NOMO-1 treated with DMSO at 0.1 percent for 48 hours (cell line): ENCODE results near the gene IP6K1.
"Not testable (repeated sequence)": the region's sequence is repeated elsewhere in the genome, so short reads cannot be mapped to it uniquely, and the experiment has no call there.

Source experiments
- DNase-seq: peaks from one replicate; lab custom pipeline; 2025; ENCODE audit not compliant: unreplicated experiment; lab: John Stamatoyannopoulos, UW

Gene IP6K1

DNA sequence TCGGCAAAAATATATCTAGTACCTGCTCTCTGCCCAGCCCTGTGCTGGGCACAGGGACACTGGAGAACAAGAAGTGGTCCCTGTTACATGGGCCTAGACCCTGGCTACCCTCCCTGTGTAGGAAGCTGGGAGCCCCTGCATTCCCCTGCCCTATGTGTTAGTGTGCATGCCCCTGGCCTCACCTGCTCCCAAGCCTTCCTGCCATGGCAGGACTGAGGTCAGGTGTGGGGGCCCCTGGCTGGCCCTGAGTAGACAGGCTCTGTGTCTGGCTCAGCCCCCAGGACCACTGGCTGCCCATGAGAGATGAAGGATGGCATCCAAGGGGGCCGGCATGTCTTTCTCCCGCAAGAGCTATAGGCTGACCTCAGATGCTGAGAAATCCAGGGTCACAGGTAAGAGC, 95.5 kb downstream of the IP6K1 start:
- not testable (repeated sequence) for DNase-seq

DNA sequence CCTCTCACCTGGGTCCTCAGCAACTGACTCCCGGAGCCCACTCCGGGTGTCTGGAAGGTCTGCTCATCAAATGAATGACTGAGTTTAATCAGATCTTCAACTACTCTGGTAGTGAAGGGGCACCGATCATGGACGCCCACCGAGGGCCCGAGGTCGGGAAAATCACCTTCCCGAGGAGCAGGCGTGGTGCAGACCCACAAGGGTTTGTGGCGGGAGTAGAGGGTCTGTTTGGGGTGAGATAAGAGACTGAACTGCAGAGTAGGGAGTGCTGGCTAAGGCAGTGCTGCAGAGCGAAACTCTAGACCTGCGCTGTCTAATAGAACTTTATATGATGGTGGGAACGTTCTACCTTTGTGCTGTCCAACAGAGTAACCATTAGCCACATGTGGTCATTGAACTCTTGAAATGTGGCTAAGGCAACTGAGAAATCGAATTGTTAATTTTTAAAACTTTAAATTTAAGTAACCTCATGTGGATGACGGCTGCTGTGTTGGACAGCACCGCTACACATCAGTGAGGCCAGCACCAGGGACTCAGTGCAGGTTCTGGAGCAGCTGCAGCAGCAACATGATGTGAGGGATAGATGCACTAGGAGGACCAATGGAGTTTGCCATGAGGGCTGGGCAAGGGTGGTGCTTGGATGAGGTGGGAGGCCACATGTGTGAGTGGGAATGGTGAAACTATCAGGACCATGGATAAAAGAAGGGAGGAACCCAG, 96.3 kb downstream of the IP6K1 start:
- DNase-seq: not testable (repeated sequence)

DNA sequence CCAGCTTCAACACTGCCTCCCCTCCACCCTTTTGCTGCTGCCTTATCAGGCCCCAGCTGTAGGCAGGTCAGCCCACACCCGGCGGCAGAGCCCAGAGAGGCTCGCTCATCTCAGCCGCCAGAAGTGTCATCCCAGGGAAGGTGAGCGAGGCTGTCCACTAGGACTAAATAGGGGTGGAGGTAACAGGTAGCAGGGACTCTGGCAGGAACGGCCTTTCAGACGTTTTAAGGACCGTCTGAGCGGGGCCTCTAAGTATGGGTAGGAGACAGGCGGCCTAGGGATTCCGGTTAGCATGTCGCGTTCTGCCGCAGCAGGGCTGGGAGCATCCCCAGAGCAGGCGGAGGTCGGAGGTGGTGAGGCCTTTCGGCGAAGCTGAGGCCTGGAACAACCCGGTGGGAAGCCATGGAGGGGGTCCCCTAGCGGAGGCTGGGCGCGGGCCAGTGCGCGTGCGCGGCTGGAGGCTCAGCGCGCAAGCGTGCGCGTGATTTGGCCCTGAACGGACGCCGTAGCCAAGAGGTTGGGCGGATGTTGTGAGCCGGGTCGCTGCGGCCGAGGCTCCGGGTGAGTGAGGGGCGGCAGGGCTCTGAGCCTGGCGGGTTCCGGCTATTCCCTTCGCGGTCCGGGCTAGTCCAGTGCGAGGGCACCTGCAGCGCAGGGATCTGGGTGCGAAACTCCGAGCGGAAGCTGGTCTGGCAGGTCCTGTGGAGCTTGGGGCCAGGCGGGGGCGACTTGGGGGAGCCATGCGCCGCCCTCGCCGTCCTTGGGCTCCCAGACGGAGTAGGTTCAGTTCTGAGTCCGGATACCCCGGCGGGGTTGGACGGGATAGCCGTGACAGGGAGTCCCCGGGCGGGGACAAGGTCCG, 97.1 kb downstream of the IP6K1 start, which contains the start of the genes MST1 and RNF123:
Gene MST1 (minus strand): TSS at position 429 of the 862 bp plus-strand sequence. CDS start 783 bp downstream, outside the sequence.
Gene RNF123 (plus strand): TSS at position 512 of the 862 bp plus-strand sequence. CDS start 1,609 bp downstream, outside the sequence.
- DNase-seq: no peak

DNA sequence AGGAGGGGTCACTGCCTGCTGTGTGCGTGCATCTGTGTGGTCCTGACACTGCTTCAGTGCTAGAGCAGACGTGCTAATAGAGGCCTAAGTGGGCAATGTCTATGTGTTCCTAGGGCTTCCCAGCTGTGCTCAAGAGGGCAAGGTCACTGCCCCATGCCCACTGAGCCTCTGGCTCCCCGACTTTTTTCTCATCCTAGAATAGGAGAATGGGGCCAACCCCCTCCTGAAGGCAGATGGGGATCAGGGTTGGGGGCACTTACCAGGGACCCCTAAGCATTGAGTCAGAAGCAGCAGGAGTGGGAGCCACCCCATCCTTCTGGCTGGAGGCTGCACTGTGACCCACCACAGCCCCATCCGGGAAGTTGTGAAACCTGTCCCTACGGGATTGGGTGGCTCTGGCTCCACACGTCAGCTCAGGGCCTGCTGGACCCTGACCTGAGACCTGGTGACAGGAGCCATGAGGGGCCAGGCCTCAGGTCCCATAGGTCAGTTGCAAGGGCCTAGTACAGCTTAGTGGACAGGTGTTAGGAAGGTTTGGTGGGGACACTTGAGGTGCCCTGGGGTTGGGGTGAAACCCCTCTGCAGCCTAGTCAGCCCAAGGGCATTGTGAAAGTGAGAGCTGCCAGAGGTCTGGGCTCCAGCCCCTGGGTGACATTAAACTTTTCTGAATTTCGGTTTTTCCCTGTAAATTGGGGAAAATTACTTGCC, 97.8 kb downstream of the IP6K1 start:
- not testable (repeated sequence) for DNase-seq

DNA sequence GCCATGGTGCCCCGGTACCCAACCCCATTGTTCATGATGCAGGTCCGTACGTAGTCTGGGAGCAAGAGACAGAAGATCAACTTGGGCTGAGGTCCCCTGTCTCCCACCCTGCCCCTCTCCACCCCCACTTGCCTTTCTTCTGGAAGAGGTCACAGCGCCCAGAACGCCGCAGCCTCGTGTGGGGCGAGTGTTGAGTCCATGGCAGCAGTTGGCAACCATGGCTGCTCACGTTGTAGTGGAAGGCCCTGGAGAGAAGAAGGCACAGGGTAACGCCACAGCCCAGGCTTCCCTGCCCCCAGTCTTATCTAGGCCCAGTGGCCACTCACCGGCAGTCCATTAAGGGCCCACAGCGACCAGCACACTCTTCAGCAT, 98.9 kb downstream of the IP6K1 start:
- DNase-seq: not testable (repeated sequence)

DNA sequence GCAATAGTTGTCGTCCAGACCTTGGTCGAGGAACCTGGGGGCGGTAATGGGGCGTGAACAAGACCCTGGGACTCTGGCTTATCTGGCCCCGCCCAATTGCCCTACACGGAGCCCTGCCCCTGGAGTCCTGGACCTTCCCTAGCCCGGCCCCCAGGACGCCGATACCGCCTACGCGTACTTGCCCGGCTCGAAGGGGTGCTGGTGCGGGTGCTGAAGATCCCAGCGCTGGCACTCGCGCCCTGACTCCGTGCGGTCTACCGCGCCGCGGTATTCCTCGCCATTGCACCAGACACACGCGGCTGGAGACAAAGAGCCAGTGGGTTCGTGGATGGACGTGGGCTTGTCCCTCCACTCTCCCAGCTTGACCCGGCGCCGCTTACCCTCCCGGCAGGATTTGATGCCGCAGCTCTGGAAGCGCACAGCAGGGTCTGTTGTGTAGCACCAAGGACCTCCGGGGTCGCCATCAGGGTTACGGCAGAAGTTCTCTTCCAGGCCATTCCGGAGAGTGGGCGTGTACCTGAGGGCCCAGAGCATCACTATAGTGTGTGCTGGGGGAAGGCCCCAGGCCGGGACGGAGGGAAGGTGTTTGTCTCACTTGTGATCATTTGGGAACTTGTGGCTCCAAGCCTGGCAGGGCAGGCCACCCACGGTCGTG, 99.4 kb downstream of the IP6K1 start:
- not testable (repeated sequence) for DNase-seq

DNA sequence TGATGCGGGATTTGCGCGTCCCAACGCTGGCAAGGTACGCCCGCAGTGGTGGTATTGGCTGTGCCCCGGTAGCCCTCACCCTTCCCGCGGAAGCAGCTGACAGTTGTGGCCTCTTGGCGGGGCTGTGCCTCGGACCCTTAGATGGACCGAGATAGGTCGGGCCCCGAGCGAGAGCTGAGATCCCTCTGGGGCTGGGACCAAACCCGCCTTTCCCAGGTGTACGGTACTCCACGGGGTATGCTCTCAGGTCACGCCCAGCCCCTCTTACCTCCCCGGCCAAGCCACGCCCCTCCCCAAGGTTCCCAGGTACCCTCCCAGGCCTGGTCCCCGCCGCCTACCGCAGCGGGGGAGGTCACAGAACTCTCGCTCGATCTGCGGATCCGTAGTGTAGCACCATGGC, 100.0 kb downstream of the IP6K1 start:
- DNase-seq: not testable (repeated sequence)

DNA sequence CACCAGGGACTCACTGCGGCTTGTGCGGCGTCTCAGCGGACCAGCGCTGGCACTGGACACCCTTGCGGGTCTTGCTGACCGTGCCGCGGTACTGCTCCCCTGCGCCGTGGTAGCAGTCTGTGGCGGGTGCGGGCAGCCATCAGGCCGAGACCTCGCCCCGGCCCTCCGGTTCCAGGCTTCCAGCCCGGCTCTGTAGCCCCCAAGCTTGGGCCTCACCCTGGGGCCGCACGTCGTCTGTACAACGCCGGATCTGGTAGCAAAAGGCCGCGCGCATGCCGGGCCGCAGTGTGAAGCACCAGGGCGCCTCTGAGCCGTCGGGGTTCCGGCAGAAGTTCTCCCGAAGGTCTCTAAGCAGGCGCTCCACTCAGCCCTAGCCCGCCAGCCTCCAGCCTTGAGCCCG, 100.5 kb downstream of the IP6K1 start:
- DNase-seq: not testable (repeated sequence)

DNA sequence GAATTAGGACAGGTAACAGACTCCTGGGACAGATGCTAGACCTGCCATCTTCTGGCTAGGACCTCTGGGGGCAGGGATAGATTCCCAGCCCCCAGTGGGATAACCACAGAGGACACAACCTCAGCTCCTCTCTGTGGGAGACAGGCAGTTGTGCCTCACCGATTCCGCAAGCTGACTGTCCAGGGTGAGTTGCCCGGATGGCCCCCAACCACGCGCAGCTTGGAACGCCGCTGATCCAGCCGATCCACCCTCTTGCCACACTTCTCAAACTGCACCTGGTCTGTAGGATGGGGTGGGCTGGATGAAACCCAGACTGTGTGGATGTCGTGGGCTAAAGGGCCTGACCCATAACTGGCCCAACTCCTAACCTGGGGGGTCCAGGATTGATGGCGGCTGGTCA, 101.2 kb downstream of the IP6K1 start:
- DNase-seq: not testable (repeated sequence)

DNA sequence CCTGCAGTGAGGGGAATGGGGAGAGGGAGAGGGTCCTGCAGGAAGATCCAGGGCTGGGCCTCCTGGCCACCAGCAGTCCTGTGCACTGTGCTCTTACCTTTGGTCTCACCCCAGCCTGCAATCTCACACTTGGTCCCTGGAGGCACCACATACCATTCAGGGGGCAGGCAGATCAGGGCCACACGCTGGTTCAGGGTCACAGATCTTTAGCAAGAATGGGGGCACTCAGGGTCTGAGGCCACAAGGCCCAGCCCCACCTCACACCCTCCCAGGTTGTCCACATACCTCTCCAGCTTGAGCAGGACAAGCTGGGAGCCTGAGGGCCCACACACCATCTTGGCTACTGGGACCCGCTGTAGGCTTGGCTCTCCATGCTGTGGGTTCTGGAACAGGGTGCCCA, 101.9 kb downstream of the IP6K1 start:
- DNase-seq: not testable (repeated sequence)

DNA sequence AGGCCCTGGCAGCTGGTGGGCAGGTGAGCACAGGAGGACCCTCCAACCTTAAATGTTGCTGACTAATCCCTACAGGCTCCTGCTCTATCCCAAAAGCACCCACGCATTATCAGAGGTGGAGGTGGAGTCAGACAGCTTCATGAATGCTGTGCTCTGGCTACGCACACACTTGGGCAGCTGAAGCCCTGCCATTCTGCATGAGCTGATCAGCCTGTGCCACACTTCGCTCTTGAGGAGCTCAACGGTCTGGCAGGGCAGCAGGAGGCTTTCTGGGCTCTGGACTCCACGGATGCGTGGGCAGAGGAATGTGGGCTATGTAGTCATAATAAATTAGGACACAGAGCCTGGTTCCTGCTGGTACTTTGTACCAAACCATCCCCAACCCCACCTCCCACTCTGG, 103.2 kb downstream of the IP6K1 start:
- no peak for DNase-seq

DNA sequence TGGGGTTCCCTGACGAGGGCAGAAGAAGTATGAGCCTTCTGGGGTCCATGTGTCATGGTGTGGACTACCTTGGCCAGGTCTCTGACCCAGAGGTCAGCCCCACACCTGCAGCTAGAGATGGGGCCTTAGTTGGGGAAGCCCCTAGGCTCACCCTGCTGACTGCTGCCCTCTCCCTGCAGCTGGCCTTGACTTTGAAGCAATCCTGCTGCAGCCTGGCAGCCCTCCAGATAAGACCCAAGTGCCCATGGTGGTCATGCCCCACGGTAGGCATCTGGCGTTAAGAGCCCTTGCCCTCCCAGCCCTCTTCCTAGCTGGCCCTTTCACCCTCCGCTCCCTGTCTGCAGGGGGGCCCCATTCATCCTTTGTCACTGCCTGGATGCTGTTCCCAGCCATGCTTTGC, 104.8 kb downstream of the IP6K1 start:
- DNase-seq: no peak

DNA sequence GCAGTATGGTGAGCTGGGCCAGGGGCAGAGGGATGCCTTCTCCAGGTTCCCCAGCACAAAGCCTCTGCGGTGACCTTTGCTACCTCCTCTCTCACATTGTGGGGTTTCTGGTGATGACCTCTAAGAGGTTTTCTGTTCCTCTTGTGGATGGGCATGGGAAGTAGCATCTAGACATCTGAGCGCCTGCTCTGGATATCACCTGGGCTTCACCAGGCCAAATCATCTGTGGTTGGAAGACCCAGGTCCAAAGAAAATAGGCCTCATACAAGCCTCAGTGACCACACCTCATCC, 105.2 kb downstream of the IP6K1 start:
- no peak for DNase-seq

DNA sequence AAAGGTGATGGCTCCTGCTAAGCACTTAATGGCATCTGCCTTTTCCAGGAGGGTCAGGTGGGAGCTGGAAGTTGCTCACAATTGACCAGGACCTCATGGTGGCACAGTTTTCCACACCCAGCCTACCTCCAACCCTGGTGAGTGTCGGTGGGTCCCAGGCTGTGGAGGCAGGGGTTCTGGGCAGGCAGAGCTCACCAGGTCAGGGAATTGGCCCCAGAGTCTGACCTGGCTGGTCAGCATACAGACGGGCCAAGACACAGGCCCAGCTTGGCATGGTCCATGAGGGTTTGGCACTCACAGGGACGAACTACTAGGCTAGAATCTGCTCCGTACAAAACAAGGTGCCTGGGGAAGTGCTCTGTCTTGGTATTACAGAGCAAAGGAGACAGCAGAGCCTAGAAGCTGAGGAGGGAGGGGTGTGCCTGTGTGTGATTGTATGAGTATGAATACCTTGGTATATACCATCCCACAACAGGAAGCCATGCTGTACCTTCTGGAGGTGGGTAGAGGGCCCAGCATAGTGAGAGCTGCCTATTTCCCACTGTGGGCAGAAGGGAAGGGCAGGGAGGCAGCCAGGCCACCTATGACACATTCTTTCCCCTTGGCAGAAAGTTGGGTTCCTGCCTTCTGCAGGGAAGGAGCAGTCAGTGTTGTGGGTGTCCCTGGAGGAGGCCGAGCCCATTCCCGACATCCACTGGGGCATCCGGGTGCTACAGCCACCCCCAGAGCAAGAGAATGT, 105.7 kb downstream of the IP6K1 start:
- no peak for DNase-seq

DNA sequence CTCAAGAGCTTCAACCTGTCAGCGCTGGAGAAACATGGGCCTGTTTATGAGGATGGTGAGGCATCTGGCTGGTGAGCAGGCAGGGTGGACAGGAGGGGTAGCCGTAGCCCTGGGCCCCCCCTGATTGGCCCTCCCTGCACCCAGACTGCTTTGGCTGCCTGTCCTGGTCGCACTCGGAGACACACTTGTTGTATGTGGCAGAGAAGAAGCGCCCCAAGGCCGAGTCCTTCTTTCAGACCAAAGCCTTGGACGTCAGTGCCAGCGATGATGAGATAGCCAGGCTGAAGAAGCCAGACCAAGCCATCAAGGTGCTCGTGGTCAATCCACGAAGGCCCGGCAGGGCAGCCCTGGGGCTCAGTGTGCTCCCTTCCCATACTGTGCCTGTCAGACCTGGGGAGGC, 110.4 kb downstream of the IP6K1 start:
- no peak for DNase-seq

DNA sequence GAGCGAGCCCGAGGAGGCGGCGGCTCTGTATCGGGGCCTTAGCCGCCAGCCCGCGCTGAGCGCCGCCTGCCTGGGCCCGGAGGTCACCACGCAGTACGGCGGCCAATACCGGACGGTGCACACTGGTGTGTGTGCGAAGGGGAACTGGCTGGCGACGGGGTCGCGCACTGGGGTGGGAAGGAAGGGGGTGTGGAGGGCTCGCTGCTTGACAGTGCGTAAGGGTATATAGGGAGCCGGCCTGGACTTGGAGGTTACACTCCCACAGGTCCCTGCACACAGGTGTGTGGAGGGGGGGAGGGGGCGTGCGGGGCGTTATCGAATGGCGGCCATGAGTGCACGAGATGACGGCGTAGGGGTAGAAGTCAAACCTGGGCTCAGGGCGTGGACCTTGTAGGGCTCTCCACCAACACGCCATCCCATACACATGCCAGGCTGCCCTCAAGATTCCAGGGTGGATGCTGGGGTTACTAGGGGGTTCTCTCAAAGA, 111.8 kb downstream of the IP6K1 start:
- no peak for DNase-seq
